ENCODE data around the gene HBM.
"Not testable (repeated sequence)": the region's sequence is repeated elsewhere in the genome, so short reads cannot be mapped to it uniquely, and the experiment has no call there.

HBM gene

GRCh38 chr16:183005-183404 is 17.2 kb downstream of the HBM start:
- ATAC-seq = no peak
- H3K27ac Mint-ChIP-seq = peak overlapping the region; percentile 45
- H3K36me3 Mint-ChIP-seq = peaks cover 31% of the 10 kb centered on the region
- H3K4me1 Mint-ChIP-seq = no peaks in the 10 kb centered on the region
- H3K4me3 Mint-ChIP-seq = no peak overlapping the region
- no peak for DNase-seq (ENCODE audit: low spot score in 2 of 2)
- H3K9me3 Mint-ChIP-seq = no peaks in the 10 kb centered on the region

- Mint-ChIP-seq H3K27ac (no peak overlapping the region), H3K36me3 (peaks cover 53% of the 10 kb centered on the region), H3K9me3 (no peaks in the 10 kb centered on the region), H3K4me1 (no peaks in the 10 kb centered on the region), H3K4me3 (no peak overlapping the region)
- no peak for DNase-seq (ENCODE audit: low spot score in 2 of 2)
- no peak for ATAC-seq
Observed at GRCh38 chr16:185213-185612, 19.4 kb downstream of the HBM start.

- Mint-ChIP-seq H3K4me1 (no peaks in the 10 kb centered on the region), H3K36me3 (peaks cover 58% of the 10 kb centered on the region), H3K9me3 (no peaks in the 10 kb centered on the region), H3K4me3 (no peak overlapping the region), H3K27ac (no peak overlapping the region)
- ATAC-seq (no peak), DNase-seq (ENCODE audit: low spot score in 2 of 2) (no peak)
Observed at GRCh38 chr16:185691-186090, 19.9 kb downstream of the HBM start.

DNA sequence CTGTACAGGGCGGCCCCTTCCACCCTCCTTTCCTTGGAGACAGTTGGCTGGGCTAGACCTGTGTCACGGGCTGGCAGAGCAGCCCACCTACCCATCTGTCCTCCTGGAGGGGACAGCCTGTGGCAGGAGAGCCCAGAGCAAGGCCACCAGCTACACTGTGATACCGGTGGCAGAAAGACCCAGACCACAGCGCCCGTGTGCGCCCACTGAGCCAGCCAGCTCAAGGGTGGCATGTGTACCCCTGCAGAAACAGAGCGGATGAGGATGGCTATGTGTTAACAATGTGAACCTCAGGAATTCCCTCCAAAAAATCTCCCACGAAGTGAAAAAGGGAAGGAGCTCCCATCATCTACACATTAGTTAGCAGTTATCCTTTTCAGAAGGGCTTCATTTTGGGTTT is 21.6 kb downstream of the HBM start:
- H3K27ac Mint-ChIP-seq = no peak overlapping the region
- ATAC-seq = no peak
- H3K9me3 Mint-ChIP-seq = no peaks in the 10 kb centered on the region
- H3K4me3 Mint-ChIP-seq = no peak overlapping the region
- peaks cover 74% of the 10 kb centered on the region for H3K36me3 Mint-ChIP-seq
- DNase-seq (ENCODE audit: low spot score in 2 of 2) = no peak
- H3K4me1 Mint-ChIP-seq = no peaks in the 10 kb centered on the region

GRCh38 chr16:188674-189073 is 22.9 kb downstream of the HBM start:
- DNase-seq (ENCODE audit: low spot score in 2 of 2) = no peak
- Mint-ChIP-seq H3K27ac (peak overlapping the region; percentile 75), H3K9me3 (no peaks in the 10 kb centered on the region), H3K4me3 (no peak overlapping the region), H3K36me3 (peaks cover 87% of the 10 kb centered on the region), H3K4me1 (no peaks in the 10 kb centered on the region)
- ATAC-seq = no peak

DNA sequence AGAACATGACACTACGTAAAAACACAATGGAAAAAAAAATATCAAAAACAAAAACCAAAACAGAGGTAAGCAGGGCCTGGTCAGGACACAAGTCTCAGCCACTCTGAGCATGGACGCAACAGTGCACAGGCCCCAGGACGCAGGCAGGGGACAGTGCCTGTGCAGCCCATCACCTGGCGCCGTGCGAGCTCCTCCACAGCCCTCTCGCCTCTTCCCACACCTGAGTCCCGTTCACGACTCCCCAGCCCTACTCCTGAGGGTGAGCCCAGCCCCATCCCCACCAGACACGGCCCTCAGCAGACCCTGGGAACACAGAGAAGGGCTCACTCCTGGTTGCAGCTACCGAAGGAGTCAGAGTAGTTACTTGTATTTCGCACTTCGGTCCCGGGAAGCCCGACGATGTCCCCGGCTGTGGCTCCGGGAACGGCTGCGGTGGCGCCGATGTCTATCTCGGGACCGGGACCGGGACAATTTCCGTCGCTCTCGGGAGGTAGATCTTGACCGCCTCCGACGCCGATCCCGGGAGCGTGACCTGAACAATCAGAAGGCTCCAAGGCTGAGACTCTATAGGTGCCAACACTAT is 23.9 kb downstream of the HBM start:
- no peaks in the 10 kb centered on the region for H3K9me3 Mint-ChIP-seq
- peaks cover 91% of the 10 kb centered on the region for H3K36me3 Mint-ChIP-seq
- H3K27ac Mint-ChIP-seq = peak overlapping the region; percentile 75
- H3K4me1 Mint-ChIP-seq = no peaks in the 10 kb centered on the region
- no peak overlapping the region for H3K4me3 Mint-ChIP-seq
- ATAC-seq = no peak
- DNase-seq (ENCODE audit: low spot score in 2 of 2) = no peak

DNA sequence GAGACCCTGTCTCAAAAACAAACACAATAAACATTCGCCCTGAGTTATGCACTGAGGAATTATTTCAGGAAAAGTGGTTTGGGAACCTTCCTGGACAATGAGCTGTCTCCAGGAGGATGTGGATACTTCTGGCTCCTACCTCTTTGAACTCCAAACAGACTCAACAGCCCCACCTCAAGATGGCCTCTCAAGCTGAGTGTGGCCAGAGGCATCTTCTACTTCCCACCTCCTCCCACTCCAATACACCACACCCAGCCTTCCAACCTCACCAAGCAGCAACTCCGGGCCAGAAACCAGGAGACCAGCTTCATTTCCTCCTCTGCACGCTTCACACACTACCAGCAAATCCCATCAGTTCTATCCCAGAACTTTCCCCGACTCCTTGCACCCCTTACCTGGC is 26.1 kb downstream of the HBM start:
- no peaks in the 10 kb centered on the region for H3K9me3 Mint-ChIP-seq
- H3K27ac Mint-ChIP-seq = peak overlapping the region; percentile 72
- no peak for ATAC-seq
- H3K4me3 Mint-ChIP-seq = no peak overlapping the region
- no peaks in the 10 kb centered on the region for H3K4me1 Mint-ChIP-seq
- H3K36me3 Mint-ChIP-seq = peaks cover 98% of the 10 kb centered on the region
- no peak for DNase-seq (ENCODE audit: low spot score in 2 of 2)

- no peaks in the 10 kb centered on the region for H3K9me3 Mint-ChIP-seq
- ATAC-seq = no peak
Observed at GRCh38 chr16:192686-193085, 26.9 kb downstream of the HBM start.

GRCh38 chr16:193441-193840 is 27.7 kb downstream of the HBM start:
- peaks cover 100% of the 10 kb centered on the region for H3K36me3 Mint-ChIP-seq
- H3K9me3 Mint-ChIP-seq = no peaks in the 10 kb centered on the region
- H3K27ac Mint-ChIP-seq = no peak overlapping the region

More at GRCh38 chr16:192686-193085, 26.9 kb downstream of the HBM start:
- Mint-ChIP-seq H3K36me3 (peaks cover 100% of the 10 kb centered on the region), H3K4me3 (no peak overlapping the region), H3K4me1 (no peaks in the 10 kb centered on the region), H3K27ac (no peak overlapping the region)
- DNase-seq (ENCODE audit: low spot score in 2 of 2) = no peak

DNA sequence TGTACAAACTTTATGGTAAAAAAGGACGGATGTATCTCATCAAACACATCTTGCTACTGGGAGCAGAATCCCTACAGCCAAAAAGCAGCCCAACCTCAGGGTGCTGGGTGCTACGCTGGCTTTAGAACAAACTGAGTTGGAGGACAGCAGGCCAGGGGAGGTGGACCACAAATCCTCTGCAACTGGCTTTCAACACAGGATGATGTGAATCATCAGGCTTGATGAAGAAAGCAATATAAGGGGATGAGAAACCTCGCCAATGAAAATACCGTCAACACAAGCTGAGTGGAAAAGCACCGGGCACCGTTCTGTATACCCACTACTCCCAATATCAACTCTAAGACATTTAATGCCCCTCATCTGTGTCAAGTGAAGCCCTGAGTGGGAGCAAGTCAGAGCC is 28.7 kb downstream of the HBM start:
- Mint-ChIP-seq H3K36me3 (peaks cover 100% of the 10 kb centered on the region), H3K27ac (no peak overlapping the region), H3K4me3 (no peak overlapping the region), H3K9me3 (no peaks in the 10 kb centered on the region), H3K4me1 (no peaks in the 10 kb centered on the region)
- DNase-seq (ENCODE audit: low spot score in 2 of 2) (no peak), ATAC-seq (no peak)

More at GRCh38 chr16:193441-193840, 27.7 kb downstream of the HBM start:
- no peak for ATAC-seq
- DNase-seq (ENCODE audit: low spot score in 2 of 2) = no peak
- Mint-ChIP-seq H3K4me3 (no peak overlapping the region), H3K4me1 (no peaks in the 10 kb centered on the region)

DNA sequence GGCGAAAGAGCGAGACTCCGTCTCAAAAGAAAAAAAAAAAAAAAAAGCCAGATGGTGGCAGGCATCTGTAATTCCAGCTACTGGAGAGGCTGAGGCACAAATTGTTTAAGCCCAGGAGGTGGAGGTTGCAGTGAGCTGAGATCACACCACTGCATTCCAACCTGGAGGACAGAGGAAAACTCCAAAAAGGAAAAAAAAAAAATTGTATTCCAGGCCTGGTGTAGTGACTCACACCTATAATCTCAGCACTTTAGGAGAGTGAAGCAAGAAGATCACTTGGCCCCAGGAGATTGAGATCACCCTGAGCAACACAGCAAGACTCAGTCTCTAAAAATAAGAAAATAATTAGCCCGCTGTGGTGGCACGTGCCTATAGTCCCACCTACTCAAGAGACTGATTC is 34.6 kb downstream of the HBM start:
- no peaks in the 10 kb centered on the region for H3K9me3 Mint-ChIP-seq
- no peak overlapping the region for H3K4me3 Mint-ChIP-seq
- ATAC-seq (no peak), DNase-seq (ENCODE audit: low spot score in 2 of 2) (no peak)
- peaks cover 100% of the 10 kb centered on the region for H3K36me3 Mint-ChIP-seq
- no peak overlapping the region for H3K27ac Mint-ChIP-seq
- H3K4me1 Mint-ChIP-seq = no peaks in the 10 kb centered on the region

DNA sequence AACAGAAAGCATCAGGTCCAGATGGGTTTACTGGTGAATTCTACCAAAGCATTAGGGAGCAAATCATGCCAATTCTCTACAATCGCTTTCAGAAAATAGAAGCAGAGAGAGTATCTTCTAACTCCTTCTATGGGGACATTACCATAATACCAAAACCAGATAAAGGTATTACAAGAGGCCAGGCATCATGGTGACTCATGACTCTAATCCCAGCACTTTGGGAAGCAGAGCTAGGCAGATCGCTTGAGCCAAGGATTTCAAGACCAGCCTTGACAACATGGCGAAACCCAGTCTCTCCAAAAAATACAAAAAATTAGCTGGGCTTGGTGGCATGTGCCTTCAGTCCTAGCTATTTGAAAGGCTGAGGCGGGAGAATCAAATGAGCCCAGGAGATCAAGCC is 37.5 kb downstream of the HBM start:
- H3K4me1 Mint-ChIP-seq = no peaks in the 10 kb centered on the region
- H3K36me3 Mint-ChIP-seq = peaks cover 100% of the 10 kb centered on the region
- DNase-seq (ENCODE audit: low spot score in 2 of 2) (no peak), ATAC-seq (no peak)
- H3K4me3 Mint-ChIP-seq = no peak overlapping the region
- no peak overlapping the region for H3K27ac Mint-ChIP-seq
- no peaks in the 10 kb centered on the region for H3K9me3 Mint-ChIP-seq

- not testable (repeated sequence) for H3K27ac Mint-ChIP-seq; H3K4me1 Mint-ChIP-seq; ATAC-seq; DNase-seq (ENCODE audit: low spot score in 2 of 2); H3K9me3 Mint-ChIP-seq; H3K4me3 Mint-ChIP-seq
- peaks cover 100% of the 10 kb centered on the region for H3K36me3 Mint-ChIP-seq
Observed at GRCh38 chr16:204046-204445, 38.3 kb downstream of the HBM start.

GRCh38 chr16:209359-209758 is 43.6 kb downstream of the HBM start:
- H3K4me1 Mint-ChIP-seq; ATAC-seq; H3K27ac Mint-ChIP-seq; H3K9me3 Mint-ChIP-seq; DNase-seq (ENCODE audit: low spot score in 2 of 2); H3K4me3 Mint-ChIP-seq: not testable (repeated sequence)
- peaks cover 100% of the 10 kb centered on the region for H3K36me3 Mint-ChIP-seq

- not testable (repeated sequence) for H3K9me3 Mint-ChIP-seq; H3K4me1 Mint-ChIP-seq; ATAC-seq; H3K4me3 Mint-ChIP-seq; DNase-seq (ENCODE audit: low spot score in 2 of 2)
- peaks cover 100% of the 10 kb centered on the region for H3K36me3 Mint-ChIP-seq
- peak overlapping the region; percentile 20 for H3K27ac Mint-ChIP-seq
Observed at GRCh38 chr16:211631-212180, 45.9 kb downstream of the HBM start.

- DNase-seq (ENCODE audit: low spot score in 2 of 2) (no peak), ATAC-seq (no peak)
- no peaks in the 10 kb centered on the region for H3K9me3 Mint-ChIP-seq
- H3K36me3 Mint-ChIP-seq = peaks cover 100% of the 10 kb centered on the region
- H3K27ac Mint-ChIP-seq = peak overlapping the region; percentile 72
- peaks cover 5% of the 10 kb centered on the region for H3K4me1 Mint-ChIP-seq
- H3K4me3 Mint-ChIP-seq = no peak overlapping the region
Observed at GRCh38 chr16:212999-213398, 47.2 kb downstream of the HBM start.
